ACHN (cell line): Measurements from ENCODE around the gene MPST.
A peak's percentile ranks its signal among the peaks of the same experiment; 100 is the strongest.

ENCODE experiments used
- DNase-seq: peaks from one replicate; pipeline ENCODE4 v3.0.0-alpha.2; 2015
- in situ Hi-C: cut with HindIII; loops from 2 replicates; pipeline ENCODE4 v1.10.0; 2017; ENCODE audit warnings: low sequenced_read_pairs, low pct_ligation_motif_present, low pct_unique_long_range_greater_than_20kb

The MPST gene

DNA sequence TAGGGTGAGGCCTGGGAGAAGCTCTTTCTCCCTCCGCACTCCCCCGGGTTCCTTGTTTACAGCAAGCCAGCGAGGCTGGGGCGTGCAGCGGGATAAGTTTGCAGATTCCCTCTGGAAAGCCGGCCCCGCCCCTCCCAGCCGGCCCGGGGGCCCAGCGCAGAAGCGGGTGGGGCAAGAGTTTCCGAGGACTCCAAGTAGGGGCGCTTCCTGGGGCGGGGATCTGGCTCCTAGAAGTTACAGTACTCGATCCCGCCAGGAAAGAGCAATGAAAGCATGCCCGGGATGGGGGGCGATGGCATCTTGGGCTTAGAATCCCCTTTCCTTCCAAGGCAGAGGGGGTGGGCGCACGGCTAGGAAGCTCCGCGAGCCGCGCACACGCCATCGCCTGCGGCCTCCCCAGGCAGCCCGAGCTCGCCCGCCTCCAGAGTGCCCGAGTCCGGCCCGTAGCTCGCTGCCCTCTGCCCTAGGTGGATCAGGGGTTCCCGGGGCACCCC lies 680 bp upstream of the MPST start:
- no peak for DNase-seq
- in situ Hi-C loops: no loop called here

DNA sequence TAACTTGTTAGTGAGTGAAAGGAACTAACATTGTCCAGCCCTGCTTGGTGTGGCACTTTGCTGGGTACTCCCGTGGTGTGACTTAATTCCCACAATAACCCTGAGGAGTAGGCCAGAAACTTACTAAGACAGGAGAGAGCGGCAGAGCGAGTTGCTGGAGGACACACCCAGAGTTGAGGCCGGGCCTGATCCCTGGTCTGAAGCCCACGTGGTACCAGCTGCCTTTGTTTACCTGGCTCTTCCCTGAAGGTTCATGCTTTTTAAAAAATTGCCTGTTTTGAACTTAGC lies 594 bp downstream of the MPST start:
- in situ Hi-C loops: no loop called here
- peak; percentile 51 for DNase-seq

DNA sequence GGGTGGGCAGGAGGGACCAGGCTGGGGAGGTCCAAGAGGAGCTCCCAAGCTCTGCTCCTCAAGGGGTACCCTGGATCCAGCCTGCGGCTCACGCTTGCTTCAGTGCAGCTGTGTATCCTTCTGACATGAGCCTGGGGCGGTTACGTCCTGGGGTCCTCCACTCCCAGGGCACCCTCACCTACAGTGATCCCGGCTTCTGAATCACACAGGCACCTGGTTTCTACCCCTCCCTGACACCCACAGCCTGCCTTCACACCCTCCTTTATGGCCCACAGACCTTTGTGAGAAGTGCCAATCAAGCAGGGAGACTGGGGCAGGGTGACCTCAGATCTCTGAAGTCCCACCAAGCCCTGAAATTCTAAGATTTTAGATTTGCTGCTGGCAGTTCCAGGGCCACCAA lies 1.5 kb downstream of the MPST start:
- in situ Hi-C loops: no loop called here
- DNase-seq: no peak

DNA sequence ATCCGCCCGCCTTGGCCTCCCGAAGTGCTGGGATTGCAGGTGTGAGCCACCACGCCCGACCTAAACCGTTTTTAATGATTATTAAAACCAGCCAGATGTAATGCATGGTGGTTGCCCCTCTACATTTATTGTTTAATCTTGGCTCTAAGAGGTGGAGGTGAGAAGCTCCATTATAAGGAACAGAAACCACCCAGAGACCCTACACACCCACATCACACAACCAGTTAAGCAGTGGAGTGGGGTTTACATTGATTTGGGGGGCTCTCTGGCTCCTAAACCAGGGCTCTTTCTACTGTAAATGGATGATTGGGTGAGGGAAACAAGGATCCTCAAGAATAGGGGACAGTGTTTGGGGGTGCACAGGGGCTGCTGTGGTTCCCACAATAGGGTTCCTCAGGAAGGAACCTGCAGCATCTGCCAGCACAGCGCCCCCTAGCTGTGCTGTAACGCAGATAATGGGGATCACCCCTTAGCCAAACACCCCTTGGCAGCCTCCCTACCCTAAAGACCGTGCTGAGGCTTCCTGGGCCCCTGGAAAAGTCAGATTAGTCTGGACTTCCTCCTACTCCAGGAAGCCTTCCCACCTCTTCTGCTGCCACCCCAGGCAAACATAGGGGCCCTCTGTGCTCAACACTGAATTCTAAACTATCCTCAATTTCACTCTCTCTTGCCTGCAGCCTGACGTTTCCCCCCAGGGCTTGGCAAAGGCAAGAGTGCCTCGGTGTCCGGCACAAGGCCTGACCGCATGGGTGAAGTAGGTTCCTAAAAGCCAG lies 2.4 kb downstream of the MPST start:
- in situ Hi-C loops: no loop called here
- DNase-seq: peak; percentile 39

DNA sequence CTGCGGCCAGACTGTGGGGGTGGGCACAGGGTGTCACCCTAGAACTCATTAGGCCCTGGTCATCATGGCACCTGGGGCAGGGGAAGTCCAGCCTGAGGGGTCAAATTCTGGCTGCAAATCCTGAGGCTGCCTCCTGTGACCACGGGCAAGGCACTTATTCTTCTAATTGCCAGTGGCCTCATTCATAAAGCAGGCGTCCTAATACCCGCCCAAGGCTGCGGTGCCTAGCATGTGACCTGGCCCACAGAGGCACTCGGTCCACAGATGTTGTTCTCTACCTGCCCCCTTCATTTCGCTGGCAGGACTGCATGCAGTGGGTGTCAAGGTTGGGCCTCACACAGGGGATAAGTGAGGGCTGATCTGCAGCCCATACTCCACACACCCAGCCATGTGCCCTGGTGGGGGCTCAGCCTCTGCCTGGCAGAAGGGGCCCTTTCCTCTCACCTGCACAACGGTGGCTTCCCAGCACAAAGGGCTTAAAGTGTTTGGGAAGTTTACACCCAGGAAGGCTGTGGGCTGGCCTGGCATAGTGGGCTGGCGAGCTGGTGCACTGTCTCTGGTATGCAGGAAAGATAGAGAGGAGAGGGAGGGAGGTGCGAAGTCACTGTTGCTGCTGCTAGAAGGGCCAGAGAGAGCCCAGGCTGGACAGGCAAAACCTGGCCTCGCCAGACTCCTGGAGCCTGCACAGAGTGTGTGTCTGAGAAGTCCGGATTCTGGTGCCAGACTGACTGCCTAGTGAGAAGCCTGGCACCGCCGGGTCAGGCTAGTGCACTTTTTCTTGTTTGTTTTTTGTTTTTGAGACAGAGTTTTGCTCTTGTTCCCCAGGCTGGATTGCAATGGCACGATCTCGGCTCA lies 3.2 kb downstream of the MPST start:
- no peak for DNase-seq
- in situ Hi-C loops: no loop called here

DNA sequence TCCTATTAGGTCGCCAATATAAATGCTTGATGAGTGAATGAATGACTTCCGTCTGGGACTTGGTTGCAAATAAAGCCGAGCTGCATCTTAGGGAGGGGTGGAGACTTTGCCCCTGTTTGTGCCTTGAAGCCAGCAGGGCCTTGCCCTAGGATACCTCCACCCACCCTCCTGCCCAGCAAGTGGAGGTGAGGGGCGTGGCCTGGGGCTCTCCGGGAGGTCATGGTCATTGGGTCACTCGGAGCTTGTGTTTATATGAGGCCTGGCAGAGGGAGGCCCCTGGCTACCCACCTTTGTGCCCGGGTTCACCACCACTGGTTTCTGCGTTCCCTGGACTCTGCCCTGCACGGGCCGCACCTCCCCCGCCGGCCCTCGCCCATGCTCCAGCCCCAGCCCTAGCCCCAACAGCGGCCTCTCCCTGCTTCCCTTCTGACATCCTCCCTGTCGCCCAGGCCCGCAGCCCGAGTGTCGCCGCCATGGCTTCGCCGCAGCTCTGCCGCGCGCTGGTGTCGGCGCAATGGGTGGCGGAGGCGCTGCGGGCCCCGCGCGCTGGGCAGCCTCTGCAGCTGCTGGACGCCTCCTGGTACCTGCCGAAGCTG lies 4.3 kb downstream of the MPST start:
- DNase-seq: no peak
- in situ Hi-C loops: no loop called here

DNA sequence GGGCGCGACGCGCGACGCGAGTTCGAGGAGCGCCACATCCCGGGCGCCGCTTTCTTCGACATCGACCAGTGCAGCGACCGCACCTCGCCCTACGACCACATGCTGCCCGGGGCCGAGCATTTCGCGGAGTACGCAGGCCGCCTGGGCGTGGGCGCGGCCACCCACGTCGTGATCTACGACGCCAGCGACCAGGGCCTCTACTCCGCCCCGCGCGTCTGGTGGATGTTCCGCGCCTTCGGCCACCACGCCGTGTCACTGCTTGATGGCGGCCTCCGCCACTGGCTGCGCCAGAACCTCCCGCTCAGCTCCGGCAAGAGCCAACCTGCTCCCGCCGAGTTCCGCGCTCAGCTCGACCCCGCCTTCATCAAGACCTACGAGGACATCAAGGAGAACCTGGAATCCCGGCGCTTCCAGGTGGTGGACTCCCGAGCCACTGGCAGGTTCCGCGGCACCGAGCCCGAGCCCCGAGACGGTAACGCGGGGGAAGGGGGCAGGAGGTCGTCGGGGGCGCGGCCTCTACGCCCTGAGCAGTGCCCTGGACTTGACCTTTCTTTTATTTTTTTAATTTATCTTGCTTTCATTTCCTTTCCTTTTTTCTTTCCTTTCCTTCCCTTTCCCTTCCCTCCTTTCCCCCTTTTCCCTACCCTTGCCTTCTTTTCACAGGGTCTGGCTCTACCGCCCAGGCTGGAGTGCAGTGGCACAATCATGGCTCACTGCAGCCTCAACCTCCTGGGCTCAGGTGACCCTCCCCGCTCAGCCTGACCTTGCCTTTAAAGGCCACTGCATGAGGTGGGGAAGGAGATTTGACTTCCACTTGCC lies 5.0 kb downstream of the MPST start:
- in situ Hi-C loops: no loop called here
- no peak for DNase-seq

DNA sequence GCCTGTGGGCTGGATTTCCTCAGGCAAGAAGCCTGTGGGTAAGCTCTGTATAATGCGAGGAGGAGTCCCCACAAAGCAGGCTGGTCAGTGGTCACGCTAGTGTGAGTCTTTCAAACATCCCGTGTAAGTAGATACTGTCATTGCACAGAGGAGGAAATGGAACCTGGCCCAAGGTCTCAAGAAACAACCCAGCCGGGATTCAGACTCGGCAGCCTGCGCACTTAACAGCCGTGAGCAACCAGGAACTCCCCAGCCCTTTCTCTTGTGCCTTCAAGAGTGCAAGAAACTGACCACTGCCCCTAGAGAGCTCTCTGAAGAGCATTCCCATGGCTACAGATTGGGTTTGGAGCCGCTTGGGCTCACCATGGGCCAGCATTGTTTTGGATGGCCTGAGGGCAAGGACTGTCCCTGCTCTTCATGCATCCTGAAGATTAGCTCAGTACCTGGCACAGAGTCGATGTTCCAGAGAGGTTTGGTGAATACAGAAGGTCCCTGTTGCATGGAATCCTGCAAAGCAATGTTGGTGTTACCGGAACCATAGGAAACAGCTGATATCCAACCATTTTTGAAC lies 6.0 kb downstream of the MPST start:
- no peak for DNase-seq
- in situ Hi-C loops: no loop called here

DNA sequence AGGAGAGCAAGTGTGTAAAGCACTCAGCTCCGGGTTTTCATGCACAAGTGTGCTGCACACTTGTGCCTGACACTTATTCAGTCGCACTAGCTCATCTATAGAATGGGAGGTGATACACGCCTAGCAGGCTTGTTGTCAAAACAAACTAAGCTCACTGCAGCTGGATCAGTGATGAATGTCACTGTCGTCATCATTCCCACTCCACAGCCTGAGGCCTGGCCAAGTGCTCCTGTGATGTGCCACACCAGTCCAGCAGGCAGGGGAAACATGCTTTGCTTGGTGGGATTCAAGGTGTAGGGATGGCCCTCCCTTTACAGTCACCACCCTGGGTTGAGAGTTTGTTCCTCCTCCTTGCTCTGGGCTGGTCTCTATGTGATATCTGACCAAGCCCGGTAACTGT lies 6.8 kb downstream of the MPST start:
- no peak for DNase-seq
- in situ Hi-C loops: no loop called here

DNA sequence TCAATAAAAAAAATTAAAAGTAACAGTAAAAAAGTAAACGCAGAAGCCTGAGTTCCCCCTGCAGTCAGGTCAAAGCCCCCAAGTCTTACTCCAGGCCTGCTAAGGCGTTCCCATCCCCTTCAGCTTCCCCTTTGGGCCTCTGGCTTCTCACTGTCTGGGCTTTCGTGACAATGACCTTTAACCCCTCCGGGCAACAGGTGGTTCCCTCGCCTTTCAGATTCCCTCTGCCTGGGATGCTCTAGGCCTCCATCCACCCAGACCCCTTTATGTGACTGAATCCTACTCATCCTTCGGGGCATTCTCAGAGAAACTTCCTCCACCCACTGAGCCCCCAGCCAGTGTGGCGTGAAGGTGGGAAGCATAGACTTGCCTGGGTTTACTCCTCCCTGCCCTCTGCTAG lies 8.0 kb downstream of the MPST start:
- DNase-seq: no peak
- in situ Hi-C loops: no loop called here

DNA sequence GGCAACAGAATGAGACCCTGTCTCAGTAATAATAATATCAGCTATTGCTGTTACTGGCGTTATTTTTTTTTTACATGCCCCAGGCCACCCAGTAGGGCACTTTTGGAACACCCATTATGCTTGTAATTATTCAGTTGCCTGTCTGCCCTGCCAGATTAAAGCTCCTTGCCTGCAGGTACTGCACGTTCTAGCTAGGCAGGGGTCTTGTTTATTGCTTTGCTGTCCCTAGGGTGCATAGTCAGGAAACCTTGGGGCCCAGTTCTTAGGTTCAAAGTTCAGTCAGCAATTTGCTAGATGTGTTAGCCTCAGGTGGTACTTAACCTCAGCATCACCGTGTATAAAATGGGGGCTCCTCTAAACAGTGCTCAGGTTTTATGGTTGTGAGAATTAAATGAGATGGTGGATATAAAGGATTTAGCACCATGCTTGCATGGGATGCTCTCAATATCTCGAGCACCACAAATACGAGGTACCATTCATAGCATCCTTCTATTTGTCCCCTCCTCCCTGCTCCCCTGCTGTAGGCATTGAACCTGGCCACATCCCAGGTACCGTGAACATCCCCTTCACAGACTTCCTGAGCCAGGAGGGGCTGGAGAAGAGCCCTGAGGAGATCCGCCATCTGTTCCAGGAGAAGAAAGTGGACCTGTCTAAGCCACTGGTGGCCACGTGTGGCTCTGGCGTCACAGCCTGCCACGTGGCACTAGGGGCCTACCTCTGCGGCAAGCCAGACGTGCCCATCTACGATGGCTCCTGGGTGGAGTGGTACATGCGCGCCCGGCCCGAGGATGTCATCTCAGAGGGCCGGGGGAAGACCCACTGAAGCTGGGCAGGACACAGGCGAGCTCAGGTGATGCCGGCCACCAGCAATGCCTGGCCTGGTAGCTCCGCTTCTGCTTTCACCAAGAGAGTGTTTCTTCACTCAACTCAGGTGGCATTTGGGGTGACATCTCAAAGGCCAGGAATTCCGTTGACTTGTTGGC lies 9.4 kb downstream of the MPST start:
- in situ Hi-C loops: no loop called here
- no peak for DNase-seq

DNA sequence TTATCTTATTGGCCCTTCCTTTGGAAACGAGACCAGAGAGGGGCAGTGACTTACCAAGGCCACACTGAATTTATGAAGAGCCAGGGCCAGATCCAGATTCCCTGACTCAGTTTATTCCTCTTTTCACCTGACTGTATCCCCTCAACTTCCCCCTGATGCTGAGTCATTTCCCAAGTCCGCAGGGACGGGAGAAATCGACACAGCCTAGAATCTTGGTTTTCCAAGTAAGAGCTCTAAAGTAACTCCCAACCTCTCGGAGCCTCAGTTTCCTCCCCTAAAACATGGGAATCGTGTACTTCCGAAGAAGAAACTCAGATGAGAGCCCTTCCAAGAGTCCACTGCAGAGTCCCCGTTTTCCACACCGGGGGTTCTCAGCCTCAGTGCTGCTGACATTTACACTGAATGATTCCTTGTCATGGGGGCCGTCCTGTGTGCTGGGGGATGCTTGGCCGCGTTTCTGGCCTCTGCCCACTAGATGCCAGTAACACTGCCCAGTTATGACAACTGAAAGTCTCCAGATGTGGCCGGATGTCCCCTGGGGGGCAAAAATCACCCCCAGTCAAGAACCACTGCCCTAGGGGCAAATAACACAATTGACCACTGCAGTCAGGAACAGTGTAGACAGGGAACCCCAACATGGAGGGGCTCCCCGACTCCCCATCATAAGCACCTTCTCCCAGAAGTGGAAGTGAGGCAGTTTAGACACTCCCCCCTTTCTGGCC lies 11.2 kb downstream of the MPST start:
- in situ Hi-C loops: no loop called here
- DNase-seq: peak; percentile 15

DNA sequence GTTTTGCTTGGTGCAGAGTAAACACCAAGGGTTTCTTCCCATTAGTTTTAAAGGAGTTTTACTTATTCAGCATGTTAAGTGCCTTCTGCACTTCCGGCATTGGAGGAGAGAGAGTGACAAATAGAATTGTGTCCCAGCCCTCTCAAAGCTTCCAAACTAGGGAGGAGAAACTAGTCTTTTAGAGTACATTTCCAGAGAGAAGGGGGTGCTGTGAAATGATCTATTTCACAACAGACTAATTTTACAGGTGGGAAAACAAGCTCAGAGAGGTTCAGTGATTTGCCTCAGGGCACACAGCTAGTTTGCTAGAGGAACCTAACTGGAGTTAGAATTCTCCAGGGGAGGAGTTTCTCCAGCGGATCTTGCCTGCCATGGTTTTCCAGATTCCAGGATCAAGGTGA lies 12.6 kb downstream of the MPST start:
- in situ Hi-C loops: no loop called here
- no peak for DNase-seq

DNA sequence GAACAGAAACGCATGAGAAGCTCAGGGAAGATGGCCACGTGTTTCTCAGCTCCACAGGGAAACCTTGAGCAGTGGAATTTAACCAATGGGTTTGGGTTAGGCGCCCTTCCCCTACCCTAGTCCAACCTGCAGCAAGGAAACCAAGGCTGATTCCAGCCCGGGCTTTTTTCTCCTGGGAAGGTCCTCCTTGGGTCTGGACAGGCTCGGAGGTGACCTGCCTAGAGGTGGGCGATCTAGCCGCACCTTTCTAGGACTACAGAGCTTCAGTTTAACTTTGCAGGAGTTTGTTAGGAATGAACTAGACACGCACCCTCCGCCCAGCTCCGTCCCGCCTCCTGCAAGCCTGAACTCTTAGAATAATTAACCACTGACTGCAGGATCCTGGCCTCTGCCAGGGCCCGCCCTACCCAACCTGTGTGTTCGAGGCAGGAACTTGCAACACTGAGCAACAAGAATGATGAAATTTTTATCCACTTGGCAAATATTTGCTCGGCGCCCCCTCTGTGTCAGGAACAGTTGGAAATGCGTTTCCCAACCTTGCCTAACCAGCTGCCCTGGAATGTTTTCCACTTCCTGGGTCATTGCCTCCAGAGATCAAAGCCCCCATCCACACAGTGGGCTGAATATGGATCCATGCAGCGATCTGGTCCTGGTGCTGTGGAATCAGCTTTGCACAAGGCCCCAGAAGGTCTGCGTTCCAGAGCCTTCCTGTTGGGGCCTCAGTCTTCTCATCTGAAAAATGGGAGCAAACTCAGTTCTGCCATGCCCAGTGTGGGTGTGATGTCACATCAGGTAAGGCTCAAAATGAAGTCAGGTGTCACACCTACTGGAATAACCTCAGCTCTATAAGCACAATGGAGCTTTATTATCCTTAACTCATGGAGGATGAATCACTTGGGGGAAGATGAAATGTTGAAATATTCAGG lies 13.3 kb downstream of the MPST start:
- peak; percentile 90 for DNase-seq
- in situ Hi-C loops: no loop called here

DNA sequence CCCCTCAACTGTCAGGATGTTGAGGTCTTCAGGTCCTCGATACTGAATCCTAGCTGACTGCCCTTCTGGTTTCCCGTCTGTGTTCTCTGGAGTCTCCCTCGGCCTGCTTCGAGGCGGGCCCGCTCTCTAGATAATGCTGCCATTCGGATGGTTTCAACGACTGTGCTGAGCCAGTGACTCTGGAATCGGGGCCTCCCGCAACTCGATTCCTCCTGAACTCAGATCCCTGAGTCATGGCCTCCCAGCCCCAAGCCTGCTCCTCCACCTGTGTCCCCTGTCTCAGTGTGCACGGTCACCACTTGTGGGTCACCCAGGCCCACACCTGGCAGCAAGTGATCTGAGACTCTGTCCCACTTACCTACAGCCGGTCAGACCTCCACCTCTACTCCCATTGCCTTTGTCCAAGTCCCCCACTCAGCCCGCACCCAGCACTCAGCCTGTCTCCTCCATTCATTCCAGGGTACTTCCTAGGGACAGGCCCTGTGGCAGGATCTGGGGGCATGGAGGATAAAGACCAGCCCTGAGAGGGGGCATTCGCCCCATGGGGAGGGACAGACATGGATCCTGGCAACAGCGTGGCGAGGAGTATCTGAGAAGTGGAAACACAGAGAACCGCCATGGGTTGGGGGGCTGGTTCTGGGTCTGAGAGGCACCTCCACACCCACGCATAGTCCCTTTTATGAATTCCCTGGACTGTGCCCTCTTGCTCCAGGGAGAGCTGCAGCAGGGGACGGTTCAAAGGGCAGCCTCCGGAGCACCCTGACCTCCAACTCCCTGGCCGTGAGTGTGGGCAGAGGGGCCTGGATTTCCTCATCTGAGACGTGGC lies 14.3 kb downstream of the MPST start:
- in situ Hi-C loops: no loop called here
- no peak for DNase-seq
